Measurements from ENCODE around the gene FSTL4.

Gene FSTL4

DNA sequence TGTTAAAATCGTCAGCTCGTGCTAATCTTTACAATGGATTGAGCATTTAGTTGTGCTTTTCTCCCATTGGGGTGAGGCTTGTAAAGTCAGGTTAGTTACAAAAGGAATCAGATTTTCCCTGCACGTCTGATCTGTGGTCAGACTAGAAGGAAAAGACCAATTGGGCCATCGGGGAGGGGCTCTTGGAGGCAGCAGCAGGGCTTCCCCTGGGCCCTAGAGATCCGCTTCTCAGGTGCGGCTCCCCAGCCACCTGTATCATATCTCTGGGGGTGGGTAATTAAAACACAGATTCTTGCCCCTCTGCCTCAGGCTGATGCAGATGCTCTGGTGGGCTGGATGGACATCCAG lies 360.2 kb downstream of the FSTL4 start:
- no peak for DNase-seq

DNA sequence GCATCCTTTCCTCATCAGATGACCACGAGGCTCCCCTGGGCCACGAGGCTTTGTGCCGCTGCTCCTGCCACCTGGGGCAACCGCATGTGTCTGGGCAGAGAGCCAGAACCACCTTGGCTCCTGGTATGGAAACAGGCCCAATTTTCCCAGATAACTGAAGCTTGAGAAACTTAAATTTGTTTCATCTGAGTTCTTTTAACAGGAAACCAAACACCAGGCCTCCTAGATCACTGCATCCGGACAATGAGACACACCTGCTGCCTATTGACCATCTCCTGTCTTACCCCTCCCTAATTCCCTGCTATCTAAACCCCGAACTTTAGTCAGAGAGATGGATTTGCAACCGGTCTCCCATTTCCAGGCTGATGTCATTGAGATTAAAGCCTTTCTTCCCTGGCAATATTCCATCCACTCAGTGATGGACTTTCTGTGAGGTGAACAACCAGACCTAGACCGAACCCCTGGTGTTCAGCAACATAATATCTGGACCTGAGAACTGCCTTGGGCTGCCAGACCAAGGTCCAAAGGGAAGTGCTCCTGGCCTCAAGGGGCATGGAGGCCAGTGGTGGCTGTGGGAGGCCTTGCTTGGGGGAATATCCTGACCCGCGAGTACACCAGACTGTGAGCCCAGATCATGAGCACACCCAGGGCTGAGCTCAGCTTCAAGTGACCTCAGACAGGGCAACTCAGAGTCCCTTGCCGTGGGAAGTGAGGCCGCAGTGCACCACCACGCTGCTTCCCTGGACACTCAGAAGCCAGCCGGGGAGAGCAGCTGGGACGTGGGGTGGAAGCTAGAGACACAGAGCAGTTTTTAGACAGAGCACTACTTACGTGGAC lies 360.8 kb downstream of the FSTL4 start:
- DNase-seq = peak; percentile 69

DNA sequence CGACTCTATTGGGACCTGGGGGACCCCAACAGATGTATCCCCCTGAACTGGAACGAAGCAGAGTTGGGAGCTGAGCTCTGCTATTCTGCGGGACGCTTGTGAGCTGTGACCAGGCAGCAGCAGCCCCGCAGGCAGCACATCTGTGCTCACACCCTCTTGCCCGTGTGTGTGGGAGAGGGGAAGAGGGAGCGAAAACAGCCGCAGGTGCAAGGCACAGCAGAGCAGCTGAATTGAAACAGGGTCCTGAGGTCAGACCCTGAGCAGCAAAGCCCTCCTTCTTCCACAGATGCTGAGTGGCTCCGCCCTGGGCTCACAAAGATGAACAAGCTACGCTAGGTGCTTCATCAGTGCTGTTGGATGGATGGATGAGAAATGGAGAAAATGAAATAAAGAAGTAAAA lies 361.8 kb downstream of the FSTL4 start:
- DNase-seq = no peak

DNA sequence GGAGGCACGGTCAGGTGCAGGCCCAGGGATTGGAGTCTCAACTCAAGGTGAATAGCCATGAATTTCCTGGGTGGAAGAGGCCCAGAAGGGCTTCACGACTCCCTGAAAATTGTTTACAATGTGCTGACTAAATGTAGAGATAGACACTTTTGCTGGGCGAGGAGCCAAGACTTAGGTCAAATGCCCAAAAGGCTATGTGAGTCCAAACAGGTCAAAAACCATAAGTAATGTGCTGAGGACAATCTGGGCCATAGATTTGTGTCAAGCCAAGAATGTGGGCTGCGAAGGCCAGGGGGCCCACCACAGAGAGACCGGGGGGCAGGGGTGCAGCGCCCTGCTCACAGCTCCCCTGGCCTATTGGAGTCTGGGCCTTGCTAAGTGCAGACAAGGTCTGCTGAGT lies 362.7 kb downstream of the FSTL4 start:
- DNase-seq = no peak

DNA sequence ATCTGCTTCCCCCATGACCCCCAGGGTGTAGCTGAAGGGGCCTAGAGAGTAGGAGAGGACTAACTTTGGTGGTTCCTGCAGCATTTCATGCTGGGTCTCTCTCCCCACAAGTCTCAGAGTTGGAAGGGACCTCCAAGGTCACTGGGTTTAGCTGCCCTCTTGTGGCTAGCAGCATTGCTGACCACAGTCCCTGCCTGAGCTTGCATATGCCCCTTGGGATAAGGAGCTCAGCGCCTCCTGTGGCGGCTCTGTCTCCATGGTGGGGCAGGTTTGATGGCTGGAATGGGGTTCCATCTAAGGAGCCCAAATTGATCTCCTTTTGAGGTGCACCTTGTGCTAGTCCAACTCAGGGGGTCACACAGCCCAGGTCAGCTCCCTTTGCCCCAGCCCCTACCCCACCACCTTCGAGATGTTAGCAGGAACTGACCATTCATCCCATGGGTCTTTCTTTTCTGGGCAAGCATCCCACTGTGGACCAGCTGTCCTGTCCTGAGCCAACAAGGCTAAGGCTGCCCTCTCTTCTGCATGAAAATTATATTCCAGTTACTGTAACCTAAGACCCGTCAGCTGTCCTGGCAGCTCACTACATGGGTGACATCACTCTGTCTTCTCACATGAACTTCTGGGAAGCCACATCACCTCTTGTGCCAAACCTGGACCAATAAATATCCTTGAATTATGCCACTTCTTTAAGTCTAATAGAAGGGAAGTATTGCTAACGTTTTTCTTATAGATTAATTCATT lies 364.3 kb downstream of the FSTL4 start:
- DNase-seq = no peak

DNA sequence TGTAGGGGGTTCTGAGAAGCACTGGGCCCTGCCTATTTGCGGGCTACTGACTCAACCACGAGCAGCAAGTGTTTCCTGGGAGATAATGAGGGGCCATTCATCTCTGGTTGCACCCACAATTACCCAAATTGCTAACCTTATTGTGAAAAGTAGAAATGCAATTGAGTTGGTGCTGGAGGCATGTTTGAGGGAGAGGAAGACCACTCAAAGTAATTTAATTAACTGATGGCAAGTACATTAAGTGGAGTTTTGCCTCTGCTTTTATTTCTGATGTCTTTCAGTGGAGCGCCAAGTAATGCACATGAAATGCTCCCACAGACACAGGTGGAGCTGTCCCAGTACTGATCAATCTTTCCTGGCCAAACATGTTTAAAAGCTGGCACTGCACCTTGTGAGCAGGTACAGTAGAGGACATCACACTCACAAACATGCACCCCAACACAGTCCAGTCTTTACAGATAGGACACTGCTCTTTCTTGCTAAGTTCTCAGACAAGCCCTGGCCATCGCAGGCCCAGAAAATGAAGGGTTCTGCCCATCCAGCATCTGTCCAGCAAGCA lies 365.1 kb downstream of the FSTL4 start:
- DNase-seq = no peak

DNA sequence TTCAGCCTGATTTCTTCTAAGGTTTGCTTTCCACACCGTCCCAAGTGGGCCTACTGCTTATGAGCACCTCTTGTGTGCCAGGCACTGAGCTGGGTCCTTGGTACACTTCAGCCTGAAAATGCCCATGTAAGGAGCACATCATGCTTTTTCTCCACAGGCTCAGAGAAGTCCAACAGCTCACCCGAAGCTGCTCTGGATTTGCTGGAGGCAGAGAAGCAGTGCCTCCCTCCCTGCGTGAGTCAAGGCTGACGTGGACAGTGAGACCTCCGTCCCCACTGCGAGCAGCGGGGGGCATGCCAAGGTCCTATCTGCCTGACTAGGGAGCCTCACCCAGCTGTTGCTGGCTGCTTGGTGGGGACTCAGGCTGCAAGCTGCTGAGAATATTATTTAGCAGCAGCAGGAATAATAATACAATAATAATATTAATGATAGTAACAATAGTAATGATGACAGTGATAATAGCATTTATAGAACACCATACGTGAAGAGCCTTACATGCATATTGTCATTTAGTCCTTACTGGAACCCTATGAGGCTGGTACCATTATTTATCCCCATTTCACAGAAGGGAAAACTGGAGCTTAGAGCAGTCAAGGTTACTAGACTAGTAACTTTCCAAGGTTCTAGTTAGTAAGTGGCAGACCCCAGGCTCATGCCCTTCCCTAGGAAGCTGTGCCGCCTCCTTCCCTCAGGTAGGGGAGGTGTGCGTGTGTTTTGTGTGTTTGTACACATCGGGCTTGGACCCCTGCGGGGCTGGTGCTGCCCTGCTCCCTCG lies 365.8 kb downstream of the FSTL4 start:
- no peak for DNase-seq

DNA sequence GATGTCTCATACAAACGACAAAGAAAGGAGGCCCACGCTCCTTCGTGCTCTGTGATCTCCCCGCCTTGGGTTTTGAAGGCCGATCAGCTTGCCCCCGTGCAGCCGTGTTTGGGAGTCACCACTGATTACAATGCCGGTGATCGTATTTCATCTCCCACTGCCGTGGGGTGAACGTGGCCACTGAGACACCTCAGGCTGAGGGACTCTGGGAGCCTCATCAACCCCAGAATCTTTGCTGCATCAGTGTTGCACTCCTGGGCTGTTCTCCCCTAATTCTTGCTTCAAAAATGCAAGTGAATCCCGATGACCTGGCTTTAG lies 366.3 kb downstream of the FSTL4 start:
- DNase-seq = no peak

DNA sequence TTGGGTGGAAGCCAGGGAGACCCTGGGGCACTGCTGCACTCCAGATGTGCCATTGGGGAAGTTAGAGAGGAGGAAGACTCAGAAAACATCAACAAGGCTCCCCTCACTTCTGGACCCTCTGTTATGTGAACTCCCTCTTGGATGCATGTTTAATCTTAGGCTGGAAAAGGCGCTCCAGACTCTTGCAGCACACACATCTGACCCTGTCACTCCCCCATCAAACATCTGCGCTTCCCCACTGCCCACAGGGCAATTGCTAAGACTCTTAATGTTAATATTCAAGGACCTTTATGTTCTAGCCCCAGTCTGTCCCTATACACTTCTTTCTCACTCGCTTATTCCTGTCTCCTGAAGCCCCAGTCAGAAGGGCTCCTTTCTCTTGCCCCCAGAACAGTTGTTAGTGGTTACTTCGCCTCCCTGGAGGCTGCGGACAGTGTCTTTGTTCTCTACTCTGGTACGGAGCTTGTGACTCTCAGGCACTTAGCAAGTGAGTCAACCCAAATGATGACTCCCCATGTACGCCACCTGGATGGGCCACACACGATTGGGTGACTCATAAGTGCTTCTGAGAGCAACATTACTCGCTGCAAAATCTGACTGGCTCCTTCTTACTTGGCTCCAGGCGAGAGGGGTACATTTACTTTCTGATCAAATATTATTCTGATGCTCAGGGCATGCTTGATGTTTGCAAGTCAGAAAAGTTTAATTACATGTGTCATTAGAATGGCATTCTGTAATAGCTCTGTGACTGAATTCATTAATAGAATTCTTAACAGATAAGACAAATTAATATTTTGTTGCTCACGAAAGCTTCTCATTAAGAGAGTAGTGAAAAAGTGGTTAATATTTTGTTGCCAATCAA lies 366.9 kb downstream of the FSTL4 start:
- no peak for DNase-seq

DNA sequence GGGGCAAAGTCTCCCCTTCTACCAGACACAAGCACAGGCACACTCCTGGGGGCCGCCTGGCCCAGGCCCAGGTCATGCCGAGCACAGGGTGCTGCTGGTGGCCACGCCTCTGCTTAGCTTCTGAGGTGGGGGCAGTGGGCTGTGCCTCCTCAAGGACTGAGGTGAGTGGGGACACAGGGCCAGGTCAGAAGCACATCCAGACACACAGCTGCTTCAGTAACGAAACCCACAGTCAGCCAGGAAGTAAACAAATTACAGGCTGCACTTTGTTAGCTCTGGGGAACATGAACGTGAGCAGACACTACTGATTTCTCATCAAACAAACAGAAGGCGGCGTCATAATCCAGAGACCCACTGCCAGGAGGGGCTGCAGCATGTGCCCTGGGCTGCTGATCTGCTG lies 368.1 kb downstream of the FSTL4 start:
- no peak for DNase-seq

DNA sequence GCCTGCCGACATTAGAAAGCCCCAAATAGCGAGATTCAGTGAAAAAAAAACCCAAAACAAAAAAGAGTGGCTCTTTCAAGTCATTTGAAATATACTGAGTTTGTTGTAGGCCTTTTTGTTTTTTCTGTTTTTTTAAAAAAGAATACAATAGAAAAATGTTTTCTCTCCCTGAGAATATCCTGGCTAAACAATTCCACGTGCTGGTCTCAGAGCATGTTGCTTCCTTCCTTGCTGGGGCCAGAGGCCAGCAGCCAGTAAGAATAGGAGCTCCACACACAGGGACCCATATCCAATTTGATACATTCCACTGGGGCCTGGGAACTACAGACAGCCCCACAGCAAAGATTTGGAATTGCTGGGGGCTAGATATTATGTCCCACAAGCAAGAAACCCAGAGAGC lies 369.1 kb downstream of the FSTL4 start:
- DNase-seq = no peak

DNA sequence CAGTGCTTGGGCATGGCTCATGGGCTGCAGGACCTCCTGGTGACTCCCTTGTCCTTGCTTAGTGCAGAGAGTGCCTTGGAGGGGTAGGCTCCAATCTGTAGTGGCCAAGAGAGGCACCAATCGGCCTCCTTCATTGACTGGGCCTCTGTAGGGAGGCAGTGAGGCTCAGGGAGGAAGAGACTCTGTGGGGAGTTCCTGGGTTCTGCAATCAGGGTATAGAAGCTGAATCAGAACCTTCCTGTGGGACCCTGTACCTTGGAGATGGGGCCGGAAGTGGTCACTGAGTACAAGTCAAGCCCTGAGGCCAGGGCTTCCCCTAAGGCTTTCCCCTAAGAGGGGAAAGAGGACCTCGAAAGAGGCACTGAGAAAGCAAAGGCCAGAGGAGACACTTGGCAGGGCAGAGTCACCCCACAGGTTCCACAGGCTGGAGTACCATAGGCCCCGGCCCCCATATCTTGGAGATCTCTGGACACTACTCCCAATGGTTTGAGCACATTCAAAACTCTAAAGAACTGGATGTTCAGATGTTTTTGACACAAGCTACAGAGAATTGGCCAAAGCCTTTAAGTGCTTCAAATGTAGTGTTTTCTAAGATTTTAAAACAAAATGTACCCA lies 370.0 kb downstream of the FSTL4 start:
- no peak for DNase-seq

DNA sequence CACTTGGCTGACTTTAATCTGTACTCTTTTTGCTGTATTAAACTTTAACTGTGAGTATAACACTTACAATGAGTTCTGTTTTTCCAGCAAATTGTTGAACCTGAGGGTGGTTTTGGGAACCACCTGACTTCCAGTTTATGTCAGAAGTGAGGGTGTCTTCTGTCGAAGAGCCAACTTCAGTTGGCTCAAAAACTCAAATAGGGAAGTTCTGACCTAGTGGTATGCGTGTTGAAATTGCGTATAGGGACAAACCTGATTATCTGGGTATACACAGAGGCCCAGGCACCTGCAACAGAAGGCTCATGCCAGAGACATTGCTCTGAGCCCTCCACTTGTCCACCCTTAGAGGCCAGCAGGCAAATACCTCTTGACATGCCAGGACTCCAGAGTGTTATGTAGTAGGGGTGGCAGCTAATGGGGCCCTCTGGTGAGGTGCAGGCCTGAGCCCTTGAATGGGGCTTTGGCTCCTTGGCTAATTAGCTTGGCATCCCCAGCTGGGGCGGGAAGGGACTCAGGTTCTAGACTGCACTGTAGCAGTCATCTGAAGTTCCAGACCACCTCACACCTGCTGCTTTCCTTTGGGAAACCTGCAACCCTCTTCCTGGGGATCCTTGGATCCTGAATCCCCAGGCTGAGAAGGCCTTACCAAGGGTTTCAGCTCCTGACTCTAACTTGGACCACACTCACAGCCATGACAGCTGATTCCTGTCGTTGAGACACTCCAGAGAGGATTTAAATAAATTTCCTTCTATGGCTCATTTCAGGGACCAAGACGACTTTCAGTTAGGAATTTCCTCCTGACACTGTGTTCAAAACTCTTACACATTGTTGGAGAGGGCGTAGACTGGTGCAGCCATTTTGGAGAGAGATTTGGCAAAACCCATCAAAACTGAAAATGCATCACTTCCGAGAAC lies 370.9 kb downstream of the FSTL4 start:
- DNase-seq = no peak

DNA sequence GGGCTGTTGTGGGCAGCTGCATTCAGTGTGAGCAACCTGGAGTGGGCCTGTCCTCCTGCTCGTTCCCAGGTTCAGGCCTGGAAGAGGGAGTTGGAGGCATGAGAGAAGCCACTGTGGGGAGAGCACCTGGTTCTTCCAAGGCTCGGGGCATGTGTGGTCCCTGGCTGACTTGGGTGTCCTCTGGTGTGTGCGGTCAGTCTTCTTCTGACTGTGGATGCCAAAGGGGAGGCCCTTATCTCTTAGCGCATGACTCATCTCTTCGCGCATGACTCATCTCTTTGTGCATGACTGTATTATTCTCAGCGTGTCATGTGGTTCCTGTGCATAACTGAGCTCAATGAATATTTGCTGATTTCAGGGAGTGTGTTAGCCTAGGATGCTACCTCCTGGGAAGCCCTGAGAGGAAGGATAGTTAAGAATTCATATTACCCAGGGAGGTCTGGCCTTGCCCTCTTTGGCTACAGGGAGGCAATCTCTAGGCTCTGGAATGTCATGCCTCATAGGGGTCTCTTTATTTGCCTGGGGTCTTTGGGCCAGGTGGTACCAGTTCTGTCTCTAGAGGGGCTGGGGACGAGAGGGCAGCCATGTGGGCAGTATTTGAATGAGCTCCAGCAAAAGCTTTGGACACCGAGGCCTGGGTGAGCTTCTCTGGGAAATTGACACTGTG lies 371.8 kb downstream of the FSTL4 start:
- peak; percentile 25 for DNase-seq

DNA sequence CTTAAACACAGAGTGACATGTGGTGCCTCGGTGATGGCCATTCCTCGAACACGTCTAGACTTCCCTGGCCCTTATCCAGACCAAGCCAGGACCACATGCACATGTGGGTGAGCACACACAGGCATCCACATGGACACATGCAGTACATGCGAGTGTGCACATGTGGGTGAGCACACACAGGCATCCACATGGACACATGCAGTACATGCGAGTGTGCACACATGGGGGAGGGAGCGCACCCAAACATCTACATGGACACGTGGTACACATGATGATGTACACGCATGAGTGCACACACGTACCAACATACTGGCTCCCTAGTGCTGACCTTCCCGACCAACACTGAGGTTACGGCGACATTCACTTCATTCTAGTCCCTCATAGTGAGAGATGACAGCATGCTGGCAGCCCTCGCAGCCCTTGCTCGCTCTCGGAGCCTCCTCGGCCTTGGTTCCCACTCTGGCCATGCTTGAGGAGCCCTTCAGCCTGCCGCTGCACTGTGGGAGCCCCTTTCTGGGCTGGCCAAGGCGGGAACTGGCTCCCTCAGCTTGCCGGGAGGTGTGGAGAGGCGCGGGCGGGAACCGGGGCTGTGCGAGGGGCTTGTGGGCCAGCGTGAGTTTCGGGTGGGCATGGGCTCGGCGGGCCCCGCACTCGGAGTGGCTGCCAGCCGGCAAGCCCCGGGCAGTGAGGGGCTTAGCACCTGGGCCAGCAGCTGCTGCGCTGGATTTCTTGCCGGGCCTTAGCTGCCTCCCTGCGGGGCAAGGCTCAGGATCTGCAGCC lies 373.7 kb downstream of the FSTL4 start:
- no peak for DNase-seq

DNA sequence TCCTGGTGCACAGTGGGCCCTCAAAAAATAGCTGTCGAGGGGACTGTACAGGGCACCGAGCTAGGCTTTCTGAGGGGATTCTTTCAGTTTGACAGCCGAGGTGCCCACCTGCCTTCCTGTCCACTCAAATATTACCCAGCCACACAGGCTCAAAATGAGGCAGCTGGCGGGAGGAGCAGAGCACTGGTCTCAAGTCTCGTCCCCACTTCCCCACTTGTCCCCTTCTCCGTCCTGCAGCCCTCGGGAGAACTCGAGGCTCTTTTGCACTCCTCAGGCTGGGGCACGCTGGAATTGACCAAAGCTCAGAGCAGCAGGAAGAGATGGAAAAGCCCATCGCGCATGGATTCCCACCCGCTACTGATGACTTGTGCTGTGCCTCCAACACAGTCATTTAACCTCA lies 375.4 kb downstream of the FSTL4 start:
- DNase-seq = no peak

DNA sequence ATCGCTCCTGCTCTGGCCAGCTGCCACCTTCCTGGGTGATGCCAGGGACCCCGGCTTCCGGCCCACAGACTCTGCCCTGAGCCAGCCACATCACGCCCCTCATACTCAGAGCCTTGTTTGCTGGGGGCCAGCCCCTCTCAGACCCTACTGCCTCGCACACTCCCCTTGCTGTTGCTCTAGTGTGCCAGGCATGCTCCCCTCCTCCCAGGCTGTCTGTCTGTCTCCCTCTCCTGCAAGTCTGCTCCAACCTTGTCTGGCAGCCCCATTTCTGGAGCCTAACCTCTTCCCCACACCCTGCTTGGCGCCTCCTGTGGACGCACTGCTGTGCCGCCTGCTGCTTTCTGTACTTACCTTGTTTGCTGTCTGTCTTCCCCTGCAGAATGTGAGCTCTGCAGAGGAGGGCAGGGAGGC lies 375.8 kb downstream of the FSTL4 start:
- DNase-seq = no peak

DNA sequence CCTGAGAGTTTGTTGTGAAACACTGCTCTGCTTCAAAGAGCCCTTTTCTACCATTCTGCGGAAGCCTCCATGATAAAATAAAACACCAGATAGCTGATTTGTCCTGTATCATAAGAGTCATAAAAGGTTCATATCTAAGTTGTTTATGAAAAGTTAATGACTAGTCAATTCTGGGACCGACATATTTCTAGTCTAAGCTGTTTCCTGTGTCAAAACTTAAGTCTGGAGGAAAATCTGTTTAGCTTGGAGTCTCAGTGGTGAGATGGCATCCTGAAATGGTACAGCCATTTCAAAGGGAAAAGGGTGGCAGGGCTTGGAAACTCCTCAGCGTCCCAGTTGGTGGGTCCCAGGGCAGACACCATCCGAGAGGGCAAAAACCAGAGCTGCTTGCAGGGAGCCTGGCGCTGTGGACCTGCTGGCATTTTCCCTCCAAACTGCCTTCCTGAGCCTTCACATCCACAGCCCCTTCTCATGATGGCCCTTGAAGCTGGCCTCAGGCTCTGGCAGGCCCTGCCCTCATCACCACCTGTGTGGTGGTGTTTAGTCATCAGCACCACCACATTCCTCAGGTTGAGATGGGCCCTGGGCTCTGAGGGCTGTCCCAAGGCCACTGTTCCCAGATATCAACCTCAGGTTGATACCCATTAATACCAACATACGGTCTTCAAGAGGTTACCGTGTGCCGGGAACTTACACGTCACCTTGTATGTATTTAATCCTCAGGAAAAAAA lies 376.5 kb downstream of the FSTL4 start:
- DNase-seq = no peak

DNA sequence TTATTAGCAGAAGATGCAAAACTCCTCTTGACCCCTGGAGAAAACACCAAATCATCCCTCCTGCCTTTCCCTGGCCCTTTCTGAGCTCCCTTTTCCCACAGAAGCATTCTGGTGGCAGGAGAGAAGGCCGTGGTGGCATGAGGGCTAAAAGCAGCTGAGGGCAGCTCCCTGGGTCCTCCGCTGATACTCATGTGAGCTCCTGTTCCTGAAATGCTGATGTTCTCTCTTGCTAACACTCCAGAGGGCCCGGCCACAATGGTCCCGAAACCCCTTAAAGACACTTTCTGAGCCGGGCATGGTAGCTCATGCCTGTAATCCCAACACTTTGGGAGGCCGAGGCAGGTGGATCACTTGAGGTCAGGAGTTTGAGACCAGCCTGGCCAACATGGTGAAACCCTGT lies 377.4 kb downstream of the FSTL4 start:
- DNase-seq = no peak

Measured in NCI-H345 (cell line).